Heart right ventricle (tissue), 16 donors: ENCODE measurements around the gene AP4B1. TPM values are rescaled to one million over a fixed set of nuclear protein-coding genes. Genes with fewer than 3 reads are reported as not detected.

Experiments
- ATAC-seq, 8 donors: fragments of 200-7000 bp; cut with Tn5 transposase; one replicate each; pipeline ENCODE4 v1.9.1; 2020; ENCODE audit warnings: mild to moderate bottlenecking in 8 of 8, moderate library complexity in 8 of 8, moderate number of reproducible peaks in 1 of 8
- DNase-seq, 2 donors: peaks; one replicate each; pipeline ENCODE4 v3.0.0-alpha.2; 2020
- H3K27ac ChIP-seq, 10 donors: fragments of 200-600 bp; sonication (generic) in 2 of 10; one replicate each; pipeline versions ENCODE4 v1.5.0 to v1.8.0; 2020 to 2022; ENCODE audit warnings: mild to moderate bottlenecking in 3 of 10
- H3K27me3 ChIP-seq, 7 donors: fragments of 200-600 bp; one replicate each; pipeline ENCODE4 v1.8.0; 2021 to 2022; ENCODE audit warnings: mild to moderate bottlenecking in 2 of 7
- H3K36me3 ChIP-seq, 9 donors: fragments of 200-600 bp; sonication (generic) in 1 of 9; one replicate each; pipeline versions ENCODE4 v1.5.0 to v1.8.0; 2020 to 2022; ENCODE audit warnings: mild to moderate bottlenecking in 2 of 9
- H3K4me1 ChIP-seq, 9 donors: fragments of 200-600 bp; sonication (generic) in 1 of 9; one replicate each; pipeline versions ENCODE4 v1.5.0 to v1.8.0; 2020 to 2022; ENCODE audit warnings: mild to moderate bottlenecking in 4 of 9
- H3K4me3 ChIP-seq, 10 donors: fragments of 200-600 bp; sonication (generic) in 2 of 10; one replicate each; pipeline versions ENCODE4 v1.5.0 to v1.8.0; 2020 to 2022; ENCODE audit warnings: mild to moderate bottlenecking in 7 of 10, moderate library complexity in 2 of 10
- H3K9me3 ChIP-seq, 11 donors: fragments of 200-600 bp in 10 of 11; sonication (generic) in 2 of 11; one replicate each; pipeline versions ENCODE4 v1.5.0 to v1.8.0; 2013 to 2022; ENCODE audit warnings: mild to moderate bottlenecking in 2 of 11, control low read depth in 1 of 11, moderate library complexity in 1 of 11
- CTCF ChIP-seq, 9 donors: fragments of 200-600 bp; sonication (generic) in 2 of 9; IDR thresholded peaks; one replicate each; pipeline versions ENCODE4 v1.5.0 to v1.8.0; 2021 to 2022; ENCODE audit warnings: antibody characterized with exemption in 9 of 9, mild to moderate bottlenecking in 5 of 9, moderate library complexity in 1 of 9
- WGBS, 2 donors: extraction: QIAGEN DNeasy Blood & Tissue Kit; methylation state at CpG; one replicate each; pipeline ENCODE4 v1.1.7; 2013; ENCODE audit warnings: inconsistent platforms in 1 of 2; 5-methylcytosine and 5-hydroxymethylcytosine counted together
- intact Hi-C, 10 donors: fragments of 100-400 bp; cut with DNase I; formaldehyde crosslinking; loops; one replicate each; pipeline versions ENCODE4 v1.11.1 to v1.14.2; 2022
- polyA plus RNA-seq, 2 donors: library from polyadenylated mRNA; stranded (reverse); fragments of 200-250 nt; gene quantifications; one replicate each; pipeline ENCODE4 v1.2.3, GENCODE V29; 2013
- total RNA-seq, 10 donors: library from RNA; stranded (reverse); fragmentation: NEBNext Ultra II Directional in 3 of 10; extraction: Animal tissue kit (Norgen Biotek cat#: 25700) in 3 of 10; gene quantifications; one replicate each; pipeline versions ENCODE4 v1.2.1 to v1.2.4, GENCODE V29; 2021 to 2023
- donor health status: Arrhythmogenic right ventricular cardiomyopathy.
- donor health status: ischemic (EF 13 %, LVEDD 7.1; RV severe dilation, severe dysfunction).
- donor health status: healthy with polysubstance abuse.
- donor health status: DM: no; HTN: yes; CAD: no.
- donor health status: DM: no; HTN: no; CAD: no.
- donor health status: ischemic (EF 25% LVEDD 6.9; RV normal size, moderate dysfunction).
- donor health status: ischemic (EF 25% LVEDD 5.7; RV mildly dilated, moderate dysfunction).
- donor health status: healthy.
- donor health status: DM: yes; HTN: yes; CAD: no.
- donor health status: Ischemic cardiomyopathy.
- donor health status: ischemic (EF 35%, LVEDD 5.7; RV mildly dilated, moderate dysfunction).
- donor health status: nonischemic (EF 11% LVEDD 7.7; RV severe dilation, severe dysfunction).
- donor health status: DM: yes; HTN: yes; CAD: no.
- donor health status: PGD.
- donor health status: ischemic (EF 29% LVEDD 5.4; RV normal size, mild dysfunction).
- donor health status: nonischemic (EF 23%, LVEDD 6.1; RV moderate dilation, normal function).

AP4B1 gene
- total and polyA plus RNA-seq, 12 donors, result 7.5 to 15.4 (median 11.5) TPM

GRCh38 chr1:113938192-113938591, 33.6 kb upstream of the AP4B1 start:
- H3K27me3 ChIP-seq, result no peaks in the 10 kb centered on the region
- peaks cover 0 to 74% (median 26%) of the 10 kb centered on the region in 9 donors for H3K4me1 ChIP-seq
- intact Hi-C loops, result loop anchor here in 1 of 10 donors (10.0 kb wide), 1 partner anchor 103 kb away; no protein-coding TSS in a partner anchor
- H3K36me3 ChIP-seq, result peaks cover 0 to 29% (median 8%) of the 10 kb centered on the region in 9 donors
- no peak for TF ChIP-seq CTCF (IDR thresholded peaks at IDR 0.05)
- ATAC-seq (no peak), DNase-seq (no peak)
- no peaks in the 10 kb centered on the region for H3K9me3 ChIP-seq
- no peak overlapping the region for H3K4me3 ChIP-seq
- no peak overlapping the region for H3K27ac ChIP-seq
- 67 to 83% methylated on average over 5 of the region's 5 CpGs for WGBS, 2 donors

GRCh38 chr1:113937146-113937545, 32.5 kb upstream of the AP4B1 start:
- intact Hi-C loops, result loop anchor here in 1 of 10 donors (10.0 kb wide), 1 partner anchor 102 kb away; no protein-coding TSS in a partner anchor
- Histone ChIP-seq H3K27ac (no peak overlapping the region), H3K36me3 (peaks cover 0 to 21% (median 8%) of the 10 kb centered on the region in 9 donors), H3K4me3 (no peak overlapping the region), H3K4me1 (peaks cover 0 to 80% (median 35%) of the 10 kb centered on the region in 9 donors), H3K27me3 (no peaks in the 10 kb centered on the region), H3K9me3 (no peaks in the 10 kb centered on the region)
- 74 to 86% methylated on average over 1 of the region's 1 CpG for WGBS, 2 donors
- no peak for DNase-seq
- ATAC-seq, result no peak
- no peak for TF ChIP-seq CTCF (IDR thresholded peaks at IDR 0.05)

GRCh38 chr1:113935970-113936369, 31.4 kb upstream of the AP4B1 start:
- H3K27me3 ChIP-seq, result no peaks in the 10 kb centered on the region
- H3K9me3 ChIP-seq, result no peaks in the 10 kb centered on the region
- ATAC-seq, result no peak
- no peak overlapping the region for H3K4me3 ChIP-seq
- no peak for DNase-seq
- intact Hi-C loops, result loop anchor here in 1 of 10 donors (10.0 kb wide), 1 partner anchor 101 kb away; no protein-coding TSS in a partner anchor
- peaks cover 1 to 92% (median 47%) of the 10 kb centered on the region in 9 donors for H3K4me1 ChIP-seq
- no peak for TF ChIP-seq CTCF (IDR thresholded peaks at IDR 0.05)
- 74% methylated on average over 1 of the region's 1 CpG for WGBS, 2 donors
- peaks cover 0 to 9% (median 7%) of the 10 kb centered on the region in 9 donors for H3K36me3 ChIP-seq
- no peak overlapping the region for H3K27ac ChIP-seq

GRCh38 chr1:113935176-113935575, 30.6 kb upstream of the AP4B1 start:
- DNase-seq, result no peak
- no peak for TF ChIP-seq CTCF (IDR thresholded peaks at IDR 0.05)
- Histone ChIP-seq H3K36me3 (peaks cover 0 to 1% (median 0%) of the 10 kb centered on the region in 9 donors), H3K4me1 (peaks cover 2 to 89% (median 52%) of the 10 kb centered on the region in 9 donors), H3K9me3 (no peaks in the 10 kb centered on the region), H3K27ac (no peak overlapping the region), H3K27me3 (no peaks in the 10 kb centered on the region), H3K4me3 (no peak overlapping the region)
- no peak for ATAC-seq
- intact Hi-C loops, result loop anchor here in 1 of 10 donors (10.0 kb wide), 1 partner anchor 100 kb away; no protein-coding TSS in a partner anchor
- 98 to 100% methylated on average over 1 of the region's 1 CpG for WGBS, 2 donors
